ENCODE results near the gene CEACAM20. TPM values are rescaled to one million over a fixed set of nuclear protein-coding genes. Genes with fewer than 3 reads are reported as not detected.
A peak's percentile ranks its signal among the peaks of the same experiment; 100 is the strongest.

CEACAM20 gene
- total and polyA plus RNA-seq, 2 of the 13 experiments (the other 11 are each of a cell fraction or from before 2014, with no cell fraction given) = 0.04 TPM; not detected in 1

DNA sequence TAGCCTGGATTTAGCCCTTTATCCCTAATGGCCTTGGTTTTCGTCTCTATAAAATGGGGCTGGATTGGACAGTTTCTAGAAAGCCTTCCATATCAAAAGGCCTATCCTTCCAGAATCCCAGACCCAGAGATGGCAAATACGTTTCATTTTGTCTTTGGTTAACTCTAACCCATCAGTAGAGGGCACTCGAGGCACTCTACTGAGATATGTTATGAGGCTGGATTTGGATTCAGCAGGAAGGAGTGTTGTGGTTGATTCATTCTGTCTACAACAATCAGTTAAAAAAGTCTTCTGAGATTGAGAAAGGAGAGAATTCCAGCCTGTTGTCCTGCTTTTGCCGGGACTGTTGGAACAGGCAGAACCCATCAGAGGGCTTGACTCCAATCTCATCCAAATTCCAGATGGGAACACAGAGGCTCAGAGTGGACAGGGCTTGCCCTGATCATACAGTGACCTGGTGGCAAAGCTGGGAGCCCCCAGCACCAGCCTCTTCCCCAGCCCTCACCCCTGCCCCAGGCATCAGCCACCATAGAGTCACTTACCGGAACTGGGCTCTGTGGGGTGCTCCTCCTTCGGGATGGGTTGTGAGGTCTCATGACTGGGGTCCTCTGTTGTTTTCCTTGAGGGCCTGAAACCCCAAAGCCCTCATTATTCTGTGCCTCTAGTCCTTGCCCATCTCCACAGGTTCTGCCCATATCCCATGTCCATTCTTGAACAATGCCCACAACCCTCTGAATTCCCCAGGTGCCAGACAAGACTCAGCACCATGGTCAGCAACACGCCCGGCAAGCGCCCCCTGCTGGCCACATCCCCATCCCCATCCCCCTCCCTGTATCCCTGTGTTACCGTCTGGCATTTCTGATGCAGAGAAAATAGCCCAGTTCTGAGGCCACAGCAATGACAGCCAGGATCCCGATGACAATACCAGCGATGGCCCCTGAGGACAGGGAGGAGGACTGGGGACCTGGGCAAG is 16.9 kb downstream of the CEACAM20 start (continued):
- TF ChIP-seq ZIK1 (CRISPR knock-in tag; IDR thresholded peaks at IDR 0.05; ENCODE audit: borderline replicate concordance, low read depth) (no peak), ZBTB7A (CRISPR knock-in tag; IDR thresholded peaks at IDR 0.05) (0 out of 2 replicates have a peak, but pooled peaks have one; percentile 41), ZNF790 (CRISPR knock-in tag; IDR thresholded peaks at IDR 0.05; ENCODE audit: borderline replicate concordance) (0 out of 2 replicates have a peak, but pooled peaks have one; percentile 20), SMC3 (IDR thresholded peaks at IDR 0.05; ENCODE audit: low read length) (peak; percentile 6; the same call in 1 of the 2 replicates), CBX1 (IDR thresholded peaks at IDR 0.05; ENCODE audit: low read depth) (no peak), NCOA1 (CRISPR knock-in tag; IDR thresholded peaks at IDR 0.05) (0 out of 2 replicates have a peak, but pooled peaks have one; percentile 37), GMEB2 (CRISPR knock-in tag; IDR thresholded peaks at IDR 0.05; ENCODE audit: low read depth) (no peak), NCOA5 (CRISPR knock-in tag; IDR thresholded peaks at IDR 0.05) (no peak), SOX6 (IDR thresholded peaks at IDR 0.05) (no peak), SOX6 (CRISPR knock-in tag; IDR thresholded peaks at IDR 0.05) (no peak), MYC (CRISPR knock-in tag; IDR thresholded peaks at IDR 0.05; ENCODE audit: borderline replicate concordance) (0 out of 2 replicates have a peak, but pooled peaks have one; percentile 26), THAP11 (CRISPR knock-in tag; IDR thresholded peaks at IDR 0.05) (peak; percentile 38; the same call in 1 of the 2 replicates), JARID2 (CRISPR knock-in tag; IDR thresholded peaks at IDR 0.05; ENCODE audit: insufficient replicate concordance) (no peak), NKX3-1 (CRISPR knock-in tag; IDR thresholded peaks at IDR 0.05) (0 out of 2 replicates have a peak, but pooled peaks have one; percentile 47), AKAP8 (CRISPR knock-in tag; IDR thresholded peaks at IDR 0.05) (no peak), PBX3 (CRISPR knock-in tag; IDR thresholded peaks at IDR 0.05; ENCODE audit: borderline replicate concordance) (no peak), SOX5 (CRISPR knock-in tag; IDR thresholded peaks at IDR 0.05; ENCODE audit: borderline replicate concordance) (no peak), STAG1 (CRISPR knock-in tag; IDR thresholded peaks at IDR 0.05) (peak; percentile 34)
- TF ChIP-seq, protein P1, sequence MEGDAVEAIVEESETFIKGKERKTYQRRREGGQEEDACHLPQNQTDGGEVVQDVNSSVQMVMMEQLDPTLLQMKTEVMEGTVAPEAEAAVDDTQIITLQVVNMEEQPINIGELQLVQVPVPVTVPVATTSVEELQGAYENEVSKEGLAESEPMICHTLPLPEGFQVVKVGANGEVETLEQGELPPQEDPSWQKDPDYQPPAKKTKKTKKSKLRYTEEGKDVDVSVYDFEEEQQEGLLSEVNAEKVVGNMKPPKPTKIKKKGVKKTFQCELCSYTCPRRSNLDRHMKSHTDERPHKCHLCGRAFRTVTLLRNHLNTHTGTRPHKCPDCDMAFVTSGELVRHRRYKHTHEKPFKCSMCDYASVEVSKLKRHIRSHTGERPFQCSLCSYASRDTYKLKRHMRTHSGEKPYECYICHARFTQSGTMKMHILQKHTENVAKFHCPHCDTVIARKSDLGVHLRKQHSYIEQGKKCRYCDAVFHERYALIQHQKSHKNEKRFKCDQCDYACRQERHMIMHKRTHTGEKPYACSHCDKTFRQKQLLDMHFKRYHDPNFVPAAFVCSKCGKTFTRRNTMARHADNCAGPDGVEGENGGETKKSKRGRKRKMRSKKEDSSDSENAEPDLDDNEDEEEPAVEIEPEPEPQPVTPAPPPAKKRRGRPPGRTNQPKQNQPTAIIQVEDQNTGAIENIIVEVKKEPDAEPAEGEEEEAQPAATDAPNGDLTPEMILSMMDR (CRISPR knock-in tag; IDR thresholded peaks at IDR 0.05) = peak; percentile 65
- TF ChIP-seq, protein P2, sequence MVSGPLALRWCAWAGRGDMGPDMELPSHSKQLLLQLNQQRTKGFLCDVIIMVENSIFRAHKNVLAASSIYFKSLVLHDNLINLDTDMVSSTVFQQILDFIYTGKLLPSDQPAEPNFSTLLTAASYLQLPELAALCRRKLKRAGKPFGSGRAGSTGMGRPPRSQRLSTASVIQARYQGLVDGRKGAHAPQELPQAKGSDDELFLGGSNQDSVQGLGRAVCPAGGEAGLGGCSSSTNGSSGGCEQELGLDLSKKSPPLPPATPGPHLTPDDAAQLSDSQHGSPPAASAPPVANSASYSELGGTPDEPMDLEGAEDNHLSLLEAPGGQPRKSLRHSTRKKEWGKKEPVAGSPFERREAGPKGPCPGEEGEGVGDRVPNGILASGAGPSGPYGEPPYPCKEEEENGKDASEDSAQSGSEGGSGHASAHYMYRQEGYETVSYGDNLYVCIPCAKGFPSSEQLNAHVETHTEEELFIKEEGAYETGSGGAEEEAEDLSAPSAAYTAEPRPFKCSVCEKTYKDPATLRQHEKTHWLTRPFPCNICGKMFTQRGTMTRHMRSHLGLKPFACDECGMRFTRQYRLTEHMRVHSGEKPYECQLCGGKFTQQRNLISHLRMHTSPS (CRISPR knock-in tag; IDR thresholded peaks at IDR 0.05; ENCODE audit: low read depth) = no peak
- TF ChIP-seq, protein P3, sequence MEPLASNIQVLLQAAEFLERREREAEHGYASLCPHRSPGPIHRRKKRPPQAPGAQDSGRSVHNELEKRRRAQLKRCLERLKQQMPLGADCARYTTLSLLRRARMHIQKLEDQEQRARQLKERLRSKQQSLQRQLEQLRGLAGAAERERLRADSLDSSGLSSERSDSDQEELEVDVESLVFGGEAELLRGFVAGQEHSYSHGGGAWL (CRISPR knock-in tag; IDR thresholded peaks at IDR 0.05) = no peak
- TF ChIP-seq, protein P4, sequence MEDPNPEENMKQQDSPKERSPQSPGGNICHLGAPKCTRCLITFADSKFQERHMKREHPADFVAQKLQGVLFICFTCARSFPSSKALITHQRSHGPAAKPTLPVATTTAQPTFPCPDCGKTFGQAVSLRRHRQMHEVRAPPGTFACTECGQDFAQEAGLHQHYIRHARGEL (CRISPR knock-in tag; IDR thresholded peaks at IDR 0.05) = no peak

All from HepG2 (cell line).